PC-9 (cell line): Measurements from ENCODE around the gene ATP13A2. TPM values are rescaled to one million over a fixed set of nuclear protein-coding genes. Genes with fewer than 3 reads are reported as not detected.

Experiments
- BruUV-seq: library from RNA; stranded (reverse); fragments of 400-500 nt; replicated peaks from 2 replicates; lab custom pipeline; 2021; lab: Mats Ljungman, UMichigan
- CTCF ChIA-PET: fragments of 300-600 bp; sonication (Branson Sonifier 250); formaldehyde crosslinking; loops from one replicate; lab custom pipeline; 2022; ENCODE audit warnings: antibody characterized with exemption; lab: Charles Lee
- POLR2A ChIA-PET: fragments of 300-600 bp; sonication (Branson Sonifier 250); formaldehyde crosslinking; loops from one replicate; lab custom pipeline; 2022; ENCODE audit warnings: antibody characterized with exemption; ENCODE audit not compliant: unreplicated experiment; lab: Charles Lee
- DNase-seq, 2 experiments: peaks; one replicate each; pipeline versions ENCODE4 v3.0.0 to v3.0.0-alpha.2; 2015 to 2022; ENCODE audit warnings: mixed read lengths in 1 of 2
- H2AFZ ChIP-seq: fragments of 200-600 bp; sonication (generic); 2 replicates; pipeline ENCODE4 v1.8.1; 2017; ENCODE audit warnings: antibody characterized with exemption
- H3F3A ChIP-seq: fragments of 200-600 bp; sonication (generic); 2 replicates; pipeline ENCODE4 v1.8.1; 2017; ENCODE audit warnings: antibody characterized with exemption, mild to moderate bottlenecking, low read depth; ENCODE audit not compliant: insufficient read depth
- H3K27ac ChIP-seq: fragments of 200-600 bp; sonication (generic); 2 replicates; pipeline ENCODE4 v1.6.1; 2016; ENCODE audit warnings: mixed run types
- H3K27me3 ChIP-seq: fragments of 200-600 bp; sonication (generic); 2 replicates; pipeline ENCODE4 v1.6.1; 2016; ENCODE audit warnings: low read depth, mixed run types; ENCODE audit not compliant: insufficient read depth
- H3K36me3 ChIP-seq: fragments of 200-600 bp; sonication (generic); 2 replicates; pipeline ENCODE4 v1.6.1; 2016; ENCODE audit warnings: low read depth, mixed run types
- H3K4me1 ChIP-seq: fragments of 200-600 bp; sonication (generic); replicated peaks from 2 replicates; pipeline ENCODE4 v1.6.1; 2016; ENCODE audit warnings: mixed run types; ENCODE audit not compliant: insufficient read depth
- H3K4me2 ChIP-seq: fragments of 200-600 bp; sonication (generic); 2 replicates; pipeline ENCODE4 v1.6.1; 2017; ENCODE audit warnings: mixed run types
- H3K4me3 ChIP-seq: fragments of 200-600 bp; sonication (generic); 2 replicates; pipeline ENCODE4 v1.6.1; 2016; ENCODE audit warnings: mixed run types
- H3K79me2 ChIP-seq: fragments of 200-600 bp; sonication (generic); 2 replicates; pipeline ENCODE4 v1.6.1; 2017; ENCODE audit warnings: low read depth, mixed run types
- H3K9me2 ChIP-seq: fragments of 200-600 bp; sonication (generic); 2 replicates; pipeline ENCODE4 v1.8.1; 2017; ENCODE audit warnings: mild to moderate bottlenecking; ENCODE audit not compliant: insufficient read depth
- H3K9me3 ChIP-seq: fragments of 200-600 bp; sonication (generic); 2 replicates; pipeline ENCODE4 v1.8.1; 2016; ENCODE audit warnings: low read depth; ENCODE audit not compliant: insufficient read depth
- H4K20me1 ChIP-seq: fragments of 200-600 bp; sonication (generic); 2 replicates; pipeline ENCODE4 v1.8.1; 2017; ENCODE audit not compliant: insufficient read depth
- CTCF ChIP-seq: fragments of 200-600 bp; sonication (generic); conservative IDR thresholded peaks from 2 replicates; pipeline ENCODE4 v1.6.1; 2017; ENCODE audit warnings: mixed run types, antibody characterized with exemption, mild to moderate bottlenecking, moderate library complexity
- EZH2 ChIP-seq: fragments of 200-600 bp; sonication (generic); IDR thresholded peaks from 2 replicates; pipeline ENCODE4 v1.8.0; 2017; ENCODE audit warnings: antibody characterized with exemption, low read depth
- intact Hi-C: fragments of 100-400 bp; cut with micrococcal nuclease; formaldehyde crosslinking; loops from one replicate; pipeline ENCODE4 v1.10.0; 2022; ENCODE audit not compliant: unreplicated experiment
- total RNA-seq: library from RNA; stranded (reverse); gene quantifications from 2 replicates; pipeline ENCODE4 v1.2.3, GENCODE V29; 2021

The ATP13A2 gene
- total RNA-seq, 1 experiment from 2014 or later: 39.9 TPM

DNA sequence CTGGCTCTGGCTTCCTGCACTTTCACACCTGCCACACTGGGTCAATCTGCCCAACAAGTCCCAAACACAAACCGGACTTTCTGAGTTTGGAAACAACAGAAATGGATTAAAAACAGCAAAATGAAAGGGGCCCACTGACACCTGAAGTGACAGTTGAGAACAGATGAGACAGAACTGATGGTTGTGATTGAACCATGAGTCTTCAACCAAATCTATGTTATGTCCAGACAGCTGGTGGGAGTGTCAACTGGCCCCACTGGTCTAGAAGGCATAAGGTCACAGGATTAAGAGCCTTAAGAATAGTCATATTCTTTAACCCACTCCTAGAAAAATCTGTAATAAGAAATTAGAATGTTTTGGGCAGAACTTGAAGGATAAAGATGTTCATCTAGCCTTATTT is 13.0 kb upstream of the ATP13A2 start:
- H3K9me3 ChIP-seq: no peaks in the 10 kb centered on the region
- intact Hi-C loops: no loop called here
- no peaks in the 10 kb centered on the region for H3K79me2 ChIP-seq
- no peaks in the 10 kb centered on the region for H3K9me2 ChIP-seq
- TF ChIP-seq EZH2: no peak
- no peak for TF ChIP-seq CTCF
- no peak overlapping the region for H3K4me3 ChIP-seq
- no peaks in the 10 kb centered on the region; the same call in 1 of the 2 replicates for H3K36me3 ChIP-seq
- H2AFZ ChIP-seq: no peak overlapping the region
- no peaks in the 10 kb centered on the region for H4K20me1 ChIP-seq
- no peak overlapping the region for H3K27ac ChIP-seq
- ChIA-PET POLR2A (no interaction called here), CTCF (no interaction called here)
- no peak overlapping the region for H3K4me2 ChIP-seq
- H3K4me1 ChIP-seq: no peaks in the 10 kb centered on the region
- H3F3A ChIP-seq: no peaks in the 10 kb centered on the region
- H3K27me3 ChIP-seq: no peaks in the 10 kb centered on the region
- no peak for DNase-seq
- no TSS peak for BruUV-seq

- Histone ChIP-seq H3F3A (no peaks in the 10 kb centered on the region), H3K36me3 (no peaks in the 10 kb centered on the region; the same call in 1 of the 2 replicates), H3K4me1 (no peaks in the 10 kb centered on the region), H3K27ac (no peak overlapping the region), H3K4me2 (no peak overlapping the region), H3K9me2 (no peaks in the 10 kb centered on the region), H2AFZ (no peak overlapping the region), H3K79me2 (no peaks in the 10 kb centered on the region), H3K9me3 (no peaks in the 10 kb centered on the region), H4K20me1 (no peaks in the 10 kb centered on the region), H3K4me3 (no peak overlapping the region), H3K27me3 (no peaks in the 10 kb centered on the region)
- intact Hi-C loops: no loop called here
- POLR2A ChIA-PET: no interaction called here
- DNase-seq: no peak
- CTCF ChIA-PET: no interaction called here
- BruUV-seq: no TSS peak
- TF ChIP-seq EZH2 (no peak), CTCF (no peak)
Measured at GRCh38 chr1:17023573-17023972, 11.8 kb upstream of the ATP13A2 start.

DNA sequence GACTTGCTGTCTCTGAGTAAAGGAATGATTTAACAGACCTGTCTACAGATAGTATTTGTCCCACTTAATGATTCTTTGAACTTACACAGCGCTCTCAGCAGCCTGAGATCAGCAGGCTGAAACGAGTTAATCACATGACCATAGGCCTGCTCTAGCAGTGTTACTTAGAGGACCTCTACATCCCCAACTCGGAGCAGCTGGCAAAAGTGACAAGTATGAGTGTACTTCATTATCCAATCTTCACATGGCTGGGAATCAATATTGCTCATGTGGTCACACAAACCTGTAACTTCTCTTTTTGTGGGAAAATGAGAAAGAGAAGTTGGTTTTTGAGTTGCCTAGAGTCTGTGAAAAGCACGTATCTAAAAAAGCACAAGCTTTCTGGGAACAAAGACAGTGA is 11.4 kb upstream of the ATP13A2 start:
- Histone ChIP-seq H3K4me3 (no peak overlapping the region), H3K4me2 (no peak overlapping the region), H4K20me1 (no peaks in the 10 kb centered on the region), H2AFZ (no peak overlapping the region), H3K36me3 (no peaks in the 10 kb centered on the region; the same call in 1 of the 2 replicates), H3F3A (no peaks in the 10 kb centered on the region), H3K9me2 (no peaks in the 10 kb centered on the region), H3K9me3 (no peaks in the 10 kb centered on the region), H3K27ac (no peak overlapping the region), H3K27me3 (no peaks in the 10 kb centered on the region), H3K4me1 (no peaks in the 10 kb centered on the region), H3K79me2 (no peaks in the 10 kb centered on the region)
- CTCF ChIA-PET: no interaction called here
- intact Hi-C loops: no loop called here
- POLR2A ChIA-PET: no interaction called here
- DNase-seq: no peak
- TF ChIP-seq EZH2 (no peak), CTCF (no peak)
- no TSS peak for BruUV-seq
